CD4-positive, alpha-beta T cell (primary cell): Measurements from ENCODE around the gene PHOSPHO1. TPM values are rescaled to one million over a fixed set of nuclear protein-coding genes. Genes with fewer than 3 reads are reported as not detected.

Source experiments
- ATAC-seq: fragments of 200-7000 bp; cut with Tn5 transposase; one replicate; pipeline ENCODE4 v1.10.0; 2022; ENCODE audit warnings: mild to moderate bottlenecking; ENCODE audit not compliant: poor library complexity
- CTCF ChIA-PET: fragments of 350-600 bp; sonication (Branson Sonifier 250); formaldehyde crosslinking; loops from one replicate; lab custom pipeline; 2021; ENCODE audit warnings: antibody characterized with exemption, inconsistent platforms; lab: Charles Lee
- POLR2A ChIA-PET: fragments of 350-600 bp; sonication (Branson Sonifier 250); formaldehyde crosslinking; loops from one replicate; lab custom pipeline; 2021; ENCODE audit warnings: antibody characterized with exemption, inconsistent platforms; lab: Charles Lee
- DNase-seq, 14 experiments: peaks; one replicate each; pipeline ENCODE4 v3.0.0-alpha.2; 2013 to 2020; ENCODE audit warnings: mixed read lengths in 2 of 14
- H3K27ac ChIP-seq, 2 donors: one replicate each; pipeline versions ENCODE4 v1.5.1 to v1.7.0; 2013; ENCODE audit warnings: low read length in 2 of 2, low read depth in 1 of 2, mild to moderate bottlenecking in 1 of 2
- H3K27me3 ChIP-seq, 2 experiments: 1 replicate in 1 of 2; 2 replicates in 1 of 2; pipeline versions ENCODE4 v1.6.1 to v1.7.0; 2013; ENCODE audit warnings: low read length in 2 of 2, control low read depth in 1 of 2, mild to moderate bottlenecking in 1 of 2, moderate library complexity in 1 of 2; ENCODE audit not compliant: insufficient read depth in 2 of 2, control insufficient read depth in 1 of 2
- H3K36me3 ChIP-seq: one replicate; pipeline ENCODE4 v1.6.1; 2013; ENCODE audit warnings: low read length, control low read depth; ENCODE audit not compliant: insufficient read depth
- H3K4me1 ChIP-seq: one replicate; pipeline ENCODE4 v1.6.1; 2013; ENCODE audit warnings: low read length, control low read depth; ENCODE audit not compliant: insufficient read depth
- H3K4me3 ChIP-seq: one replicate; pipeline ENCODE4 v1.5.1; 2013; ENCODE audit warnings: mild to moderate bottlenecking, low read length, moderate library complexity
- H3K9me3 ChIP-seq, 2 experiments: 1 replicate in 1 of 2; 2 replicates in 1 of 2; pipeline versions ENCODE4 v1.6.1 to v1.7.0; 2013; ENCODE audit warnings: low read length in 2 of 2, mild to moderate bottlenecking in 2 of 2, control low read depth in 1 of 2, moderate library complexity in 1 of 2; ENCODE audit not compliant: control insufficient read depth in 1 of 2, insufficient read depth in 1 of 2
- H3K27ac Mint-ChIP-seq: one replicate; pipeline ENCODE4 v1.8.0; 2020; ENCODE audit warnings: mixed read lengths
- H3K27me3 Mint-ChIP-seq: one replicate; pipeline ENCODE4 v1.8.0; 2021; ENCODE audit warnings: mixed read lengths
- H3K36me3 Mint-ChIP-seq: one replicate; pipeline ENCODE4 v1.8.0; 2021; ENCODE audit warnings: low read depth, mixed read lengths
- H3K4me1 Mint-ChIP-seq: one replicate; pipeline ENCODE4 v1.8.0; 2021; ENCODE audit warnings: low read depth, mixed read lengths
- H3K4me3 Mint-ChIP-seq: one replicate; pipeline ENCODE4 v1.8.0; 2020; ENCODE audit warnings: mild to moderate bottlenecking, mixed read lengths
- H3K9me3 Mint-ChIP-seq: one replicate; pipeline ENCODE4 v1.8.0; 2020; ENCODE audit warnings: mixed read lengths
- intact Hi-C, 2 experiments: fragments of 100-400 bp; cut with DNase I in 1 of 2; cut with micrococcal nuclease in 1 of 2; formaldehyde crosslinking; loops; one replicate each; pipeline versions ENCODE4 v1.15.1 to v1.9.0; 2023 to 2025; cut with DNase I, micrococcal nuclease
- total RNA-seq, 174 experiments: library from RNA in 2 of 174; stranded (reverse) in 2 of 174; gene quantifications; one replicate each; pipeline ENCODE4 v1.2.3 and lab custom pipeline; 2021 to 2026
- TF ChIP-seq, protein P1 (sequence below): fragments of 200-600 bp; IDR thresholded peaks from one replicate; pipeline ENCODE4 v1.8.0; 2022; ENCODE audit warnings: antibody characterized with exemption, mild to moderate bottlenecking

PHOSPHO1 gene
- total RNA-seq, 2 experiments from 2014 or later: not detected

- H3K36me3 ChIP-seq: no peaks in the 10 kb centered on the region
- H3K27me3 Mint-ChIP-seq: peaks cover 10% of the 10 kb centered on the region
- peaks cover 33% of the 10 kb centered on the region for H3K4me1 Mint-ChIP-seq
- POLR2A ChIA-PET: interaction anchor here (0.6 to 4.2 kb wide), 19 partner anchors 8 to 300 kb away, joined by 3 to 64 read pairs (median 6); partner anchors contain the start of genes ABI3, ATP5MC1, GNGT2 and PHOSPHO1
- no peaks in the 10 kb centered on the region for H3K9me3 ChIP-seq
- CTCF ChIA-PET: interaction anchor here (0.6 to 4.9 kb wide), 12 partner anchors 11 to 1205 kb away, joined by 3 to 46 read pairs (median 5); partner anchors contain the start of gene LRRC59
- H3K27ac ChIP-seq: peak overlapping the region; percentile 92 to 97
- H3K4me1 ChIP-seq: peaks cover 25% of the 10 kb centered on the region
- H3K9me3 Mint-ChIP-seq: no peaks in the 10 kb centered on the region
- H3K36me3 Mint-ChIP-seq: peaks cover 16% of the 10 kb centered on the region
- ATAC-seq (peak; percentile 52), DNase-seq (peak; percentile 84 to 98 (median 92))
- TF ChIP-seq, protein P1, sequence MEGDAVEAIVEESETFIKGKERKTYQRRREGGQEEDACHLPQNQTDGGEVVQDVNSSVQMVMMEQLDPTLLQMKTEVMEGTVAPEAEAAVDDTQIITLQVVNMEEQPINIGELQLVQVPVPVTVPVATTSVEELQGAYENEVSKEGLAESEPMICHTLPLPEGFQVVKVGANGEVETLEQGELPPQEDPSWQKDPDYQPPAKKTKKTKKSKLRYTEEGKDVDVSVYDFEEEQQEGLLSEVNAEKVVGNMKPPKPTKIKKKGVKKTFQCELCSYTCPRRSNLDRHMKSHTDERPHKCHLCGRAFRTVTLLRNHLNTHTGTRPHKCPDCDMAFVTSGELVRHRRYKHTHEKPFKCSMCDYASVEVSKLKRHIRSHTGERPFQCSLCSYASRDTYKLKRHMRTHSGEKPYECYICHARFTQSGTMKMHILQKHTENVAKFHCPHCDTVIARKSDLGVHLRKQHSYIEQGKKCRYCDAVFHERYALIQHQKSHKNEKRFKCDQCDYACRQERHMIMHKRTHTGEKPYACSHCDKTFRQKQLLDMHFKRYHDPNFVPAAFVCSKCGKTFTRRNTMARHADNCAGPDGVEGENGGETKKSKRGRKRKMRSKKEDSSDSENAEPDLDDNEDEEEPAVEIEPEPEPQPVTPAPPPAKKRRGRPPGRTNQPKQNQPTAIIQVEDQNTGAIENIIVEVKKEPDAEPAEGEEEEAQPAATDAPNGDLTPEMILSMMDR: peak; percentile 56
- peak overlapping the region; percentile 98 for H3K27ac Mint-ChIP-seq
- H3K4me3 ChIP-seq: peak overlapping the region; percentile 81
- intact Hi-C loops: loop anchor here (1.0 to 10.0 kb wide), 8 partner anchors 19 to 300 kb away; partner anchors contain the start of genes ABI3 (in 1 of the 2), ATP5MC1 (in 1 of the 2), GNGT2 (in 1 of the 2) and PHOSPHO1 (in 1 of the 2)
- peak overlapping the region; percentile 93 for H3K4me3 Mint-ChIP-seq
- H3K27me3 ChIP-seq: no peaks in the 10 kb centered on the region
These were observed 38.5 kb downstream of the PHOSPHO1 start for GRCh38 chr17:49191917-49192741.

DNA sequence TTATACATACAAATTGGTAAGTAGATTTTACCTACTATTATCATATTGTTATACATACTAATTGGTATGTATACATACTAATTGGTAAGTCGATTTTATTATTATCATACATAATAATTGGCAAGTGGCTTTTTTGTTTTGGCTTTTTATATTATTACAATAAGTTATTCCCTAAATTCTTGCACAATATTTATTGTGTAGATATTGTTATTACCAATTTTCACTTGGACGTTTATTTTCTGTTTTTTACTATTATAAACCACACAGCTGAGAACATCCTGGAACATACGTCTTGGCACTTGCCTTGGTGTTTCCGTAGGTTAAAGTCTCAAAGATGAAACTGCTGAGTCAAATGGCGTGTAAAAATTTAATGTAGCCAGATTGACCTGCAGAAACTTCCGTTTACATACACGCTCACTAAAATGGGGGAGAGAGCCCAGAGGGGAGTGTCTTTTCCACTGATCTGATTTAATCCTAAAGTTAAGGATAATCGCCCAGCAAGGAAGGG lies 39.1 kb downstream of the PHOSPHO1 start:
- Mint-ChIP-seq H3K4me1 (peaks cover 33% of the 10 kb centered on the region), H3K27me3 (peaks cover 10% of the 10 kb centered on the region), H3K4me3 (peak overlapping the region; percentile 93), H3K36me3 (peaks cover 16% of the 10 kb centered on the region), H3K27ac (peak overlapping the region; percentile 98), H3K9me3 (no peaks in the 10 kb centered on the region)
- H3K27me3 ChIP-seq: no peaks in the 10 kb centered on the region
- no peaks in the 10 kb centered on the region for H3K36me3 ChIP-seq
- intact Hi-C loops: loop anchor here (5.0 to 10.0 kb wide), 3 partner anchors 213 to 299 kb away; partner anchors contain the start of gene ATP5MC1 (in 1 of the 2)
- H3K4me3 ChIP-seq: peak overlapping the region; percentile 81
- DNase-seq (peak in 1 of 14 experiments; percentile 77), ATAC-seq (no peak)
- peaks cover 25% of the 10 kb centered on the region for H3K4me1 ChIP-seq
- CTCF ChIA-PET: interaction anchor here (0.6 to 4.9 kb wide), 11 partner anchors 11 to 1206 kb away, joined by 3 to 46 read pairs (median 6); partner anchors contain the start of gene LRRC59
- TF ChIP-seq, protein P1: no peak
- peak overlapping the region; percentile 92 to 97 for H3K27ac ChIP-seq
- POLR2A ChIA-PET: interaction anchor here (0.8 to 4.2 kb wide), 14 partner anchors 9 to 299 kb away, joined by 3 to 64 read pairs (median 9); partner anchors contain the start of genes ABI3, ATP5MC1, GNGT2 and PHOSPHO1
- H3K9me3 ChIP-seq: no peaks in the 10 kb centered on the region

DNA sequence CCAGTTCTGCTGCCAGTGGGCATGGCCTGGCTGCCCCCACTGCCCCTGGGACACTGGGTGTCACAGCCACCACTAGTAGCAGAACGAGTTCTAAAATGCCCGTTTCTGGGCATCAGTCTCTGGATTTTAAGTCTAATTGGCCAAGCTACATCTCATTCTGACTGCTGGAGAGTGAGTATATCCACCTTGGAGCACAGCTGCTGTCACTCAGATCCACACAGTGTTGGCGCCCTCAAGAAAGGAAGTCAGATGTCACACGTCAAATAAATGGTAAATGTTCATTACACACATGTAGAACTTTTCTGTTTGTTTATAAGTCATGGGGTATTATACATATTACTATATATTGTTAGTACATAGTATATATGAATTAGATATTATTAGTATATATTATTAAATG lies 39.7 kb downstream of the PHOSPHO1 start:
- ATAC-seq (no peak), DNase-seq (peak in 1 of 14 experiments; percentile 21)
- Mint-ChIP-seq H3K27ac (peak overlapping the region; percentile 98), H3K9me3 (no peaks in the 10 kb centered on the region), H3K36me3 (peaks cover 16% of the 10 kb centered on the region), H3K27me3 (peaks cover 10% of the 10 kb centered on the region), H3K4me1 (peaks cover 33% of the 10 kb centered on the region), H3K4me3 (peak overlapping the region; percentile 76)
- ChIA-PET CTCF (interaction anchor here (1.1 to 4.9 kb wide), 4 partner anchors 10 to 37 kb away, joined by 3 to 46 read pairs (median 4); no protein-coding TSS in a partner anchor), POLR2A (interaction anchor here (1.7 to 4.2 kb wide), 6 partner anchors 9 to 246 kb away, joined by 6 to 64 read pairs (median 26); partner anchors contain the start of genes ABI3, GNGT2 and SNF8)
- intact Hi-C loops: loop anchor here (5.0 to 10.0 kb wide), 3 partner anchors 214 to 299 kb away; partner anchors contain the start of gene ATP5MC1 (in 1 of the 2)
- Histone ChIP-seq H3K9me3 (no peaks in the 10 kb centered on the region), H3K27ac (no peak overlapping the region), H3K36me3 (no peaks in the 10 kb centered on the region), H3K27me3 (no peaks in the 10 kb centered on the region), H3K4me3 (no peak overlapping the region), H3K4me1 (peaks cover 25% of the 10 kb centered on the region)
- TF ChIP-seq, protein P1: no peak
